Uterus (tissue), 4 donors: ENCODE results near the gene P2RY2. TPM values are rescaled to one million over a fixed set of nuclear protein-coding genes. Genes with fewer than 3 reads are reported as not detected.
A peak's percentile ranks its signal among the peaks of the same experiment; 100 is the strongest.

ENCODE experiments used
- DNase-seq, 2 donors: peaks; one replicate each; pipeline ENCODE4 v3.0.0-alpha.2; 2019 to 2020
- H3K27ac ChIP-seq, 2 donors: fragments of 200-600 bp; sonication (generic); 1 replicate in 1 of 2; 2 replicates in 1 of 2; pipeline ENCODE4 v1.5.1; 2016 to 2018
- H3K27me3 ChIP-seq, 2 donors: fragments of 200-600 bp; sonication (generic); one replicate each; pipeline ENCODE4 v1.5.1; 2018 to 2019; ENCODE audit warnings: control low read depth in 1 of 2
- H3K36me3 ChIP-seq, 2 donors: fragments of 200-600 bp; sonication (generic); one replicate each; pipeline ENCODE4 v1.5.1; 2019; ENCODE audit warnings: control low read depth in 1 of 2
- H3K4me1 ChIP-seq, 2 donors: fragments of 200-600 bp; sonication (generic); one replicate each; pipeline ENCODE4 v1.5.1; 2018 to 2019; ENCODE audit warnings: control low read depth in 1 of 2
- H3K4me3 ChIP-seq, 2 donors: fragments of 200-600 bp; sonication (generic); 1 replicate in 1 of 2; 2 replicates in 1 of 2; pipeline ENCODE4 v1.5.1; 2018 to 2019; ENCODE audit warnings: mild to moderate bottlenecking in 1 of 2
- H3K9me3 ChIP-seq, 2 donors: fragments of 200-600 bp; sonication (generic); one replicate each; pipeline ENCODE4 v1.5.1; 2019; ENCODE audit warnings: control low read depth in 1 of 2
- POLR2A ChIP-seq, 2 donors: fragments of 450-650 bp; IDR thresholded peaks; one replicate each; pipeline ENCODE4 v1.6.1; 2016; ENCODE audit warnings: antibody characterized with exemption in 2 of 2, mild to moderate bottlenecking in 1 of 2, moderate library complexity in 1 of 2
- intact Hi-C: fragments of 100-400 bp; cut with DNase I; formaldehyde crosslinking; loops from one replicate; pipeline ENCODE4 v1.15.1; 2023; ENCODE audit warnings: low total_unique reads
- total RNA-seq, 4 donors: library from RNA; depleted of rRNA in 3 of 4; stranded (reverse); fragments of >200 nt in 3 of 4; gene quantifications; one replicate each; pipeline versions ENCODE4 v1.1.0 to v1.2.4, GENCODE V29; 2014 to 2023
- TF ChIP-seq, protein P1 (sequence below), 4 experiments: fragments of 200-600 bp in 2 of 4; fragments of 450-650 bp in 2 of 4; sonication (generic) in 2 of 4; IDR thresholded peaks; one replicate each; pipeline ENCODE4 v1.5.1; 2016 to 2019; ENCODE audit warnings: antibody characterized with exemption in 4 of 4, mild to moderate bottlenecking in 2 of 4, moderate library complexity in 1 of 4
- donor health status: DM: yes; HTN: yes; CAD: no.

The P2RY2 gene
- total RNA-seq, 4 donors from 2014 or later, result 0.98 to 3.1 (median 2.8) TPM; not detected in 1

GRCh38 chr11:73233692-73234470 lies 15.8 kb downstream of the P2RY2 start:
- H3K4me1 ChIP-seq, result no peaks in the 10 kb centered on the region
- H3K4me3 ChIP-seq, result no peak overlapping the region
- no peak overlapping the region for H3K27ac ChIP-seq
- DNase-seq, result peak in 1 of 2 donors; percentile 1
- intact Hi-C loops, result no loop called here
- H3K27me3 ChIP-seq, result no peaks in the 10 kb centered on the region
- H3K9me3 ChIP-seq, result no peaks in the 10 kb centered on the region
- no peaks in the 10 kb centered on the region for H3K36me3 ChIP-seq
- no peak for TF ChIP-seq POLR2A (IDR thresholded peaks at IDR 0.05)
- TF ChIP-seq, protein P1, sequence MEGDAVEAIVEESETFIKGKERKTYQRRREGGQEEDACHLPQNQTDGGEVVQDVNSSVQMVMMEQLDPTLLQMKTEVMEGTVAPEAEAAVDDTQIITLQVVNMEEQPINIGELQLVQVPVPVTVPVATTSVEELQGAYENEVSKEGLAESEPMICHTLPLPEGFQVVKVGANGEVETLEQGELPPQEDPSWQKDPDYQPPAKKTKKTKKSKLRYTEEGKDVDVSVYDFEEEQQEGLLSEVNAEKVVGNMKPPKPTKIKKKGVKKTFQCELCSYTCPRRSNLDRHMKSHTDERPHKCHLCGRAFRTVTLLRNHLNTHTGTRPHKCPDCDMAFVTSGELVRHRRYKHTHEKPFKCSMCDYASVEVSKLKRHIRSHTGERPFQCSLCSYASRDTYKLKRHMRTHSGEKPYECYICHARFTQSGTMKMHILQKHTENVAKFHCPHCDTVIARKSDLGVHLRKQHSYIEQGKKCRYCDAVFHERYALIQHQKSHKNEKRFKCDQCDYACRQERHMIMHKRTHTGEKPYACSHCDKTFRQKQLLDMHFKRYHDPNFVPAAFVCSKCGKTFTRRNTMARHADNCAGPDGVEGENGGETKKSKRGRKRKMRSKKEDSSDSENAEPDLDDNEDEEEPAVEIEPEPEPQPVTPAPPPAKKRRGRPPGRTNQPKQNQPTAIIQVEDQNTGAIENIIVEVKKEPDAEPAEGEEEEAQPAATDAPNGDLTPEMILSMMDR (IDR thresholded peaks at IDR 0.05), result no peak

DNA sequence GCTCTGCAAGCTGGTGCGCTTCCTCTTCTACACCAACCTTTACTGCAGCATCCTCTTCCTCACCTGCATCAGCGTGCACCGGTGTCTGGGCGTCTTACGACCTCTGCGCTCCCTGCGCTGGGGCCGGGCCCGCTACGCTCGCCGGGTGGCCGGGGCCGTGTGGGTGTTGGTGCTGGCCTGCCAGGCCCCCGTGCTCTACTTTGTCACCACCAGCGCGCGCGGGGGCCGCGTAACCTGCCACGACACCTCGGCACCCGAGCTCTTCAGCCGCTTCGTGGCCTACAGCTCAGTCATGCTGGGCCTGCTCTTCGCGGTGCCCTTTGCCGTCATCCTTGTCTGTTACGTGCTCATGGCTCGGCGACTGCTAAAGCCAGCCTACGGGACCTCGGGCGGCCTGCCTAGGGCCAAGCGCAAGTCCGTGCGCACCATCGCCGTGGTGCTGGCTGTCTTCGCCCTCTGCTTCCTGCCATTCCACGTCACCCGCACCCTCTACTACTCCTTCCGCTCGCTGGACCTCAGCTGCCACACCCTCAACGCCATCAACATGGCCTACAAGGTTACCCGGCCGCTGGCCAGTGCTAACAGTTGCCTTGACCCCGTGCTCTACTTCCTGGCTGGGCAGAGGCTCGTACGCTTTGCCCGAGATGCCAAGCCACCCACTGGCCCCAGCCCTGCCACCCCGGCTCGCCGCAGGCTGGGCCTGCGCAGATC lies 16.5 kb downstream of the P2RY2 start:
- no peak for DNase-seq
- H3K27me3 ChIP-seq, result no peaks in the 10 kb centered on the region
- intact Hi-C loops, result no loop called here
- H3K9me3 ChIP-seq, result no peaks in the 10 kb centered on the region
- no peak overlapping the region for H3K4me3 ChIP-seq
- TF ChIP-seq, protein P1 (IDR thresholded peaks at IDR 0.05), result no peak
- TF ChIP-seq POLR2A (IDR thresholded peaks at IDR 0.05), result no peak
- H3K36me3 ChIP-seq, result no peaks in the 10 kb centered on the region
- no peak overlapping the region for H3K27ac ChIP-seq
- H3K4me1 ChIP-seq, result no peaks in the 10 kb centered on the region

DNA sequence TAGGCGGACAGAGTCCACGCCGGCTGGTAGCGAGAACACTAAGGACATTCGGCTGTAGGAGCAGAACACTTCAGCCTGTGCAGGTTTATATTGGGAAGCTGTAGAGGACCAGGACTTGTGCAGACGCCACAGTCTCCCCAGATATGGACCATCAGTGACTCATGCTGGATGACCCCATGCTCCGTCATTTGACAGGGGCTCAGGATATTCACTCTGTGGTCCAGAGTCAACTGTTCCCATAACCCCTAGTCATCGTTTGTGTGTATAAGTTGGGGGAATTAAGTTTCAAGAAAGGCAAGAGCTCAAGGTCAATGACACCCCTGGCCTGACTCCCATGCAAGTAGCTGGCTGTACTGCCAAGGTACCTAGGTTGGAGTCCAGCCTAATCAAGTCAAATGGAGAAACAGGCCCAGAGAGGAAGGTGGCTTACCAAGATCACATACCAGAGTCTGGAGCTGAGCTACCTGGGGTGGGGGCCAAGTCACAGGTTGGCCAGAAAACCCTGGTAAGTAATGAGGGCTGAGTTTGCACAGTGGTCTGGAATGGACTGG lies 17.2 kb downstream of the P2RY2 start:
- no peak overlapping the region for H3K4me3 ChIP-seq
- no peak overlapping the region for H3K27ac ChIP-seq
- TF ChIP-seq, protein P1 (IDR thresholded peaks at IDR 0.05), result no peak
- no peak for TF ChIP-seq POLR2A (IDR thresholded peaks at IDR 0.05)
- no peaks in the 10 kb centered on the region for H3K27me3 ChIP-seq
- no peak for DNase-seq
- intact Hi-C loops, result no loop called here
- H3K36me3 ChIP-seq, result no peaks in the 10 kb centered on the region
- peaks cover 0 to 3% of the 10 kb centered on the region in 2 donors for H3K4me1 ChIP-seq
- H3K9me3 ChIP-seq, result no peaks in the 10 kb centered on the region

GRCh38 chr11:73236205-73236765 lies 18.2 kb downstream of the P2RY2 start:
- no peak overlapping the region for H3K4me3 ChIP-seq
- H3K4me1 ChIP-seq, result peaks cover 0 to 4% of the 10 kb centered on the region in 2 donors
- no peaks in the 10 kb centered on the region for H3K27me3 ChIP-seq
- DNase-seq, result no peak
- intact Hi-C loops, result no loop called here
- H3K9me3 ChIP-seq, result no peaks in the 10 kb centered on the region
- no peak for TF ChIP-seq POLR2A (IDR thresholded peaks at IDR 0.05)
- TF ChIP-seq, protein P1 (IDR thresholded peaks at IDR 0.05), result no peak
- no peak overlapping the region for H3K27ac ChIP-seq
- H3K36me3 ChIP-seq, result no peaks in the 10 kb centered on the region
